NK-92 treated with Interleukin-12 subunit alpha and Interleukin-12 subunit beta, amount 100 ng/mL, for 24 hours (cell line): ENCODE data around the gene TRAF7.
A peak's percentile ranks its signal among the peaks of the same experiment; 100 is the strongest.
"Not testable (repeated sequence)": the region's sequence is repeated elsewhere in the genome, so short reads cannot be mapped to it uniquely, and the experiment has no call there.

Experiments
- DNase-seq: peaks from one replicate; lab custom pipeline; 2025; lab: John Stamatoyannopoulos, UW

TRAF7 gene

DNA sequence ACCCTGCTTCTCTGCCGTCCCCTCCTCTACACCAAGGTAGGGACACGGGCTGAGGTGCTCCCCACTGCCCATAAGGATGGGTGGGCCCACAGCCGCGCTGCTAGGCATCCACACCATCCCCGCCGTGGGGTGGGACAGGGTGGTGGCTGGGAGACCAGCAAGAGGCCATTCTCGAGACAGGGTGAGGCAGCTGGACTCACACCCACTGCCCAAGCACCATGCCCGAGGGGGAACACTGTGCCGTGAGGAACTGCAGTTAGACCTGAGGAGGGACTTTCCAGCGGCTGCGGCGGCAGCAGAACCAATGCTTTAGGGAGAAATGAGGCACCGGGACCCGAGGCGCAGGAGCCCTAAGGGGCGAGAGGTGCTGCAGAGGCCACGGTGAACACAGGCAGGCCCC lies 33.2 kb upstream of the TRAF7 start:
- no peak for DNase-seq

DNA sequence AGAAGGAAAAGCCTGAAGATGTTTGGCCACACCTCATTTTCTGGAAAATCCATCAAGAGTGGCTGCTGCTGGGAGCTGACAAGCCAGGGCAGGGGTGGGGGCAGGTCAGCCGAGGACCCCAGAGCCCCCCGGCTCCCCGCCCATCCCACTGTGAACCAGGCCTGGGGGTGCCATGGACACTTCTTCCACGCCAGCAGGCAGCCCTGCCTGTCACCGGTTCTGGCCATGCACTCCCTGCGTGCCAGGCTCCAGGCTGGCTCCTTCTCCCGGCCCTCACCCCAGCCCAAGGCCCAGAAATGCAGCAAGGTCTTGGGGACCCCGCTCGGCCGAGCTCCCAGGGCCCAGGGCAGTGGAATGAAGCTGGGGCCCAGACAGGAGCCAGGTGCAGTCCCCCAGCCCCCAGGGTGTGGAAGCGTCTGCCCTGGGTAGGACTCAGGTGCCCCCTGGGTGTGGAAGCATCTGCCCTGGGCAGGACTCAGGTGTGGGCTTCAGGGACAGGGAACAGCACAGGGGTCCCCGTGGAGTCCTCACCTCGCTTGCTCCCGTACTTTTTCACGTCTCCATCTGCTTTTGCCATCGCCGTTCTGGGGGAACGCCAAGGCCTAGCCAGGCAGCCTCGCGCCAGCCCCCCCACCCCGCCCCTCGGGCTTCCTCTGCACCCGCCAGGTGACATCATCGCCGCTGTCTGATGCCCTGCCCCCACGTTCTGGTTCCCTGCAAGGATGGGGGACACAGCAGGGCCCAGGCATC lies 32.5 kb upstream of the TRAF7 start:
- DNase-seq, result not testable (repeated sequence)

DNA sequence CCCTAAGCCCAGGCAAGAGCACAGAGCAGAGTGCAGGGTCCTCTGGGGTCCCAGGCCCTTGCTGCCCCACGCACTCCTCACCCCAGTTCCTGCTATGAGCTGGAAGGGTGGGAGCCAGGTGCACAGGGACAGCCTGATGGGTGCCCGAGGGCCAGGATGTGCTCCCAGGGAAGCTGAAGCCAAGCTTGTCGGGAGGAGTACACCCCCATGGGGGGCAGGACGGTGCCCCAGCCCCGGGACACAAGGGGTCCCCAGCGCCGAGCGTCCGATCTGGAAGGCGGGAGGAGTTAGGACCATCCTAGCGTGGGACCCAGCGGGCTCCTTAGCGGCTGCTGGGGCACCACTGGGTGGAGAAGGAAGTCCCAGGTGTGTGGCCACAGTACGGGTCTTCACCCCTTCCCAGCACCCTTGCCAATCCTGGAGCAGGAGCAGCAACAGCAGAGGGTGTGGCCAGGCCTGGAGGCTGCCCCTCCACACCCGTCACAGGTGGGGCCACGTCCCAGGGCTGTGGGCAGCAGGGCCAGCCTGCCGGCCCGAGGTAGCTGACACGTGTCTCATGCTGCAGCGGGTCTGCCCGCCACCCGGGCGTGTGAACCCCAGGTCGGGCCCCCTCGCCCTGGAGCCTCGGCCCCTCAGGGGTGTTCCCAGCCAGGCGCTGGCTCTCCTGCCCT lies 31.7 kb upstream of the TRAF7 start:
- DNase-seq, result not testable (repeated sequence)

DNA sequence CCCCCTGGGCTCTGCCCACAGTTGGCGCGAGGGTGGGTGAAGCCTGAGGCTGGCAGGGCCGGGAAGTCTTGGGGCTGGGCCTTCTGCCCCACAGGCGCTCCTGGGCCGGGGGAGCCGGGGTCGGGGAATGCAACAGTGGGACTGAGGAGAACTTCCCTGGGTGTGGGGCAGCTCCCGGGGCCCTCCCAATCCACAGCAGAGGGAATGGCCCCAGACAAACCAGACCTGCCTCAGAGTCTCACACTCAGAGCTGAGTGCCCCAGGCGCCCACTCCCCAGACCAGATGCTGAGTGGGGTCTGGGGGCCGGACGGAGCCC lies 31.2 kb upstream of the TRAF7 start:
- not testable (repeated sequence) for DNase-seq

DNA sequence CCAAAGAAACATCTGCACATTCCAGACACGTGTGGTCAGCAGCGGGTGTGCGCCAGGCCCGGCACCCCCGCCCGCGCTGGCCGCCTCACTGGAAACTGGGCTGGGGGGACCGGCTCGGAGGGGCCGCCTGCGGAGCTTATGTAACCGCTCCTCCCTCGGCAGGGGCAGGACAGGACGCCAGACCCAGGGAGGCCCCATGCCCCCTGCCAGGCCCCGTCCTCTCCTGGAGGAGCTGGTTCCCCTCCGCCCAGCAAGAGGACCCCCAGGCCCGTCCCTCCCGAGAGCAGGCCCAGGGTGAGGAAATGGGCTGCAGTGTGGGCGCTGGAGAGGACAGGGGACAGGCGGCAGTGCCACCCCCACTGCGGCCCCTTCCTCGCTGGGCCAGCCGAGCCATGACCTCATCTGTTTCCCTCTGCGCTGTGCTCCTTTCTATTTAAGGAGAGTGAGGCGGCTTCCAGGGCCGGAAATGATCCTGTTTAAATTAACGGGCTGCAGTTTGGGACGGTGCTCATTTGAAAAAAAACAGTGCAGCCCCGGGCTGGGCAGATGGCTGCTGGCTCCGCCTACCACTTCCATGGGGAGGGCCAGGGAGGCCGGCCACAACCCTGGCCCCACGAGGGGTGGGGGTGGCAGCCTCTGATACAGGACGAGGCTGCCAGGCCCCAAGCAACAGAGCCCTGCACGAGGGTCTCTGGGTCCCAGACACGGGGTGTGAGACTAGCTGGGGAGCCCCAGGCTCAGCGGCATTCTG lies 30.7 kb upstream of the TRAF7 start:
- not testable (repeated sequence) for DNase-seq

DNA sequence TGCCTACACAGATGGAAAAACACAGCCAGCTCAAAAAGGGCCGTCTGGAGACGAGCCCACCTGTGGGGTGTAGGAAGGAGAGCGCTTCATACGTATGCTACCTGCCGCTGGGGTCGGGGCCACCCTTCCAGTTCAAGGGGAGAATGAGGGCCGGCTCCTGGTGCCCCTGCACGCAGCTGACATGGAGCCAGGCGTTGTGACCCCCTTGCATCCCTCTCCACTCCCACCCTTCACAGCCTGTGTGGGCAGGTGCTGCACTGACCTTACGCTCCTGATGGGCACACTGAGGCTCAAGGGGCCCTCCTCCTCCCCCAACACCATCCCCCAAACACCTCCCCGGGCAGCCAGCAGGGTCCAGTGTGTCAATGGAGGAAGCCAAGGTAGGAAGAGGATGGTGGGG lies 30.0 kb upstream of the TRAF7 start:
- DNase-seq, result not testable (repeated sequence)

DNA sequence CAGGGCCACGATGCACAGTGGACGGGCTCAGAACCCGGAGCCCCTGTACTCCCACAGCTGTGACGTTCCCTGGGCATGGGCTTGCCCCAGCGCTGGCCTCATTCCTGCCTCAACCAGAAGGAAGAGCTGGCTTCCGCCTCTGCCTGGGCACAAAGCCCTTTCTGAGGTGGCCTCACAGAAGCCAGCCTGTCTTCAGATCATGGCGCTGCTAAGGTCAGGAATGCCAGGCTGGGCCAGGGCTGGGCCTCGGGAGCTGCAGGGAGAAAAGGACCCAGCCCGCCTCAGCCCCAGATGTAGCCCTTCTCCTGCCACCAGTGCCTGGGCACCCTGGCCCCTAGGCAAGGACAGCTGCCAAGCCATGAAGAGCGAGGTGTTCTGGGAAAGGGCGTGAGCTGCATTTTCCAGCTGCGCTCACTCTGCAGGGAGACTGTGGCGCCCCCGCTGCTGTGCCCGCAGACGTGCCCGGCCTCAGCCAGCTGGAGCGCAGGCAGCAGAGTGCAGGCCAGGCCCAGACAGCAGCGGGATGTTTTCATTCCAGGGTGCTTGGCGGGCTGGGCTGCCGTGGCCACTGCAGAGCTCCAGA lies 29.3 kb upstream of the TRAF7 start:
- DNase-seq, result not testable (repeated sequence)

DNA sequence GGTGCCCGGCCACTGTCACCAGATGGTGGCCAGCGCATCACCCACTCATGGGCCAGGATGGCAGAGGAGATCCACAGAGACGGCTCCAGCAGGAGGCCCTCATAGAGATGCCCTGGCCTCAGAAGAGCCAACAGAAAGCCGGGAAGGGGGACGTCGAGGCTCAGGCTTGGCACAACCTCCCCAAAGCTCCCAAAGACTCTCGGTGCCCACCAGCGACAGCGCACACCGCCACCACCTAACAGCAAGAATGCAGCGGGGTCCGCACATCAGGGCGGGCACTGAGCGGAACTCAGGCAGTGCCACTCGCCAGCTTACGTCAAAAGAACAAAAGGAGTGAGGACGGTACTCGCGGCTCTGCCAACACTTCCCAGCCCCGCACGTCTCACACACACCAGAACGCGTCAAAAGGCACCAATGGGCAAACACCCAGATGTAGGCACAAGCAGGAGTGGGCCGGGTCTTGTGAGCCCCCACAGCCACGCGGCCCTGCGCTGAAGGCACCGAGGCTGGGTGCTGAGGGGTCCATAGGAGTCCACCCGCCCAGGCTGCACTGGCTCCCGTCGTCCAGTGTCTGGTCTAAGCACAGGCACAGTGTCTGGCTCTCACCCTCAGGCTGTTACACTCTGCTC lies 28.5 kb upstream of the TRAF7 start:
- DNase-seq, result not testable (repeated sequence)

DNA sequence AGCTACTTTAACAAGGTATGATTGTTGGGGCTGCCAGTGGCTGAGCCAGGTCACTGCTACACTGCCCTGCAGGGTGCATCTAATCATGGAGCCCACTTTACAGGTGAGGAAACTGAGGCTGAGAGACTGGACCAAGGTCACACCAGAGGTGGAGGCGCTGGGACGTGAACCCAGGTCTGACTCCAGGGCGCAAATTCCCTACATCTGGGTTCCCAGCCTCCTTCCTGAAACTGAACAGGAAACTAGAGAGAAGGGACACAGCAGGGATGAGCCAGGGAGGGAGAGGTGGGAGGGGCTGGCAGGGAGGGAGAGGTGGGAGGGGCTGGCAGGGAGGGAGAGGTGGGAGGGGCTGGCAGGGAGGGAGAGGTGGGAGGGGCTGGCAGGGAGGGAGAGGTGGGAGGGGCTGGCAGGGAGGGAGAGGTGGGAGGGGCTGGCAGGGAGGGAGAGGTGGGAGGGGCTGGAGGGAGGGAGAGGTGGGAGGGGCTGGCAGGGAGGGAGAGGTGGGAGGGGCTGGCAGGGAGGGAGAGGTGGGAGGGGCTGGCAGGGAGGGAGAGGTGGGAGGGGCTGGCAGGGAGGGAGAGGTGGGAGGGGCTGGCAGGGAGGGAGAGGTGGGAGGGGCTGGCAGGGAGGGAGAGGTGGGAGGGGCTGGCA lies 27.8 kb upstream of the TRAF7 start:
- DNase-seq, result not testable (repeated sequence)

DNA sequence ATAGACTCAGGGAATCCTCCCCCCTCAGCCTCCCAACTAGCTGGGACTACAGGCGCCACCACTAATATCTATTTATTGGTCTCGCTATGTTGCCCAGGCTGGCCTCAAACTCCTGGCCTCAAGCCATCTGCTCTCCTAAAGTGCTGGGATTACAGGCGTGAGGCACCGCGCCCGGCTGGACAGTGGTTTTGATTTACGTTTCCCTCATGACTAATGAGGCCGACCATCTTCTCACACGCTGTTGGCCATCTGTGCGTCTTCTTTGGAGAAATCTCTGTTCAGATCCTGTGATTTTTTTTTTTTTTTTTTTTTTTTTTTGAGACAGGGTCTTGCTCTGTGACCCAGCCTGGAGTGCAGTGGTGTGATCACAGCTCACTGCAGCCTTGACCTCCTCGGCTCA lies 26.3 kb upstream of the TRAF7 start:
- DNase-seq, result not testable (repeated sequence)

DNA sequence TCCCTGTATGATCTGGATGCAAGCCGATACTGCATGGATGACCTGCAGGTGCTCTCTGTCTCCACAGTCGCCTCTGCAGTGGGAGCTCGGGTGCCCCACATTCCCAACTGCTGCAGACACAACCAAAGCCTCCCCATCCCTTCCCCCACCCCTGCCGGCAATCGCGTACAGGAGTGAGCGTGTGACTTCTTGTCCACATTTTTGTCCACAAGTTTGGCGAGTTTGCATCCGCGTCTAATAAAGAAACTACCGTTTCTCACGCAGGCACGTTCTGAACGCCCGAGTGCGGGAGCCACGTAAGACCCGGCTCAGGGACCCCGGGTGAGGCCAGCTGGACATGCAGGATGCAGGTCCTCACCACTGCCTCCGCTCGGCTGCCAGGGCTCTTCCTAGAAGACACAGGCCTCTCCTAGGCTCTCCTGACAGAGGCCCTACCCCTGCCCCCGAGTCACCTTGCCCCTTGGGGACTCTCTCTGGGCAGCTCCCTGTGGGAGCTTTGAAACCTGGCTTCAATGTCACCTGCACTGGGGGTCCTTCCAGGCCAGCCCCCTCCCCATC lies 25.6 kb upstream of the TRAF7 start:
- not testable (repeated sequence) for DNase-seq

DNA sequence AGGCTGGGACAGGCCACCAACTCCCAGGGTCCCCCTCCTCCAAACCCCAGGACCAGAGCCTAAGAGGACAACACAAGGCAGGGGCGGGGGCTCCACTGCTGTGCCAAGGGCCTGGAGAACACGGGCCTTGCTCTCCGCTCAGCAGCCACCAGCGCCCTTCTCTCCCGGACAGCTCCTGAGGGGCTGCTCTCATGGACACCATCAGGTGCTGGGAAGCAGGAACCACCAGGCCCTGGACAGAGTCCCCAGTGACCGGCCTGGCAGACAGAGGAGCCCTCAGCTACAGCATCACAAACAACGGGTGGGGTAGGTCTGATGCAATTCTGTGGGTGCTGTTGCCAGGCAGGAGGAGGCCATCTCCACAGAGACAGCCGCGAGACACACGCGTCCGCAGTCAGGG lies 21.8 kb upstream of the TRAF7 start:
- DNase-seq, result not testable (repeated sequence)

DNA sequence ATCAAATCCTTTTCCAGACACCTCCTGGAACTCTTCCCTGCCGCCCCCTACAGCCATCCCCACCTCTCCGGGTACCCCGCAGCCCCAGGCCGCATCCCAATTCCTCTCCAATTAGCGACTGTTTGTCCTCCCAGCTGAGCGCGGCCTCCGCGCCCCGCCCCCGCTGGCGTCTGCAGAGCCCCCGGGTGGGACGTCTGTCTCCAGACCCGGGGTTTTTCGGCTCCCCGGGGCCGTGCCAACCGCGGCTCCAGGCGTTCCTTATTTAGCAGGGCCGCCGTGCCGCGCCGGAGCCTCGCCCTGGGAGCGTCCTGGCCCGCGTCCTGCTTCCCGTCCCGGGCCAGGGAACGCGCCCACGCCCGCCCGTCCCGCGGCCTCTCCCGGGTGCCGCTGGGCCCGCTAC lies 20.5 kb upstream of the TRAF7 start:
- not testable (repeated sequence) for DNase-seq

DNA sequence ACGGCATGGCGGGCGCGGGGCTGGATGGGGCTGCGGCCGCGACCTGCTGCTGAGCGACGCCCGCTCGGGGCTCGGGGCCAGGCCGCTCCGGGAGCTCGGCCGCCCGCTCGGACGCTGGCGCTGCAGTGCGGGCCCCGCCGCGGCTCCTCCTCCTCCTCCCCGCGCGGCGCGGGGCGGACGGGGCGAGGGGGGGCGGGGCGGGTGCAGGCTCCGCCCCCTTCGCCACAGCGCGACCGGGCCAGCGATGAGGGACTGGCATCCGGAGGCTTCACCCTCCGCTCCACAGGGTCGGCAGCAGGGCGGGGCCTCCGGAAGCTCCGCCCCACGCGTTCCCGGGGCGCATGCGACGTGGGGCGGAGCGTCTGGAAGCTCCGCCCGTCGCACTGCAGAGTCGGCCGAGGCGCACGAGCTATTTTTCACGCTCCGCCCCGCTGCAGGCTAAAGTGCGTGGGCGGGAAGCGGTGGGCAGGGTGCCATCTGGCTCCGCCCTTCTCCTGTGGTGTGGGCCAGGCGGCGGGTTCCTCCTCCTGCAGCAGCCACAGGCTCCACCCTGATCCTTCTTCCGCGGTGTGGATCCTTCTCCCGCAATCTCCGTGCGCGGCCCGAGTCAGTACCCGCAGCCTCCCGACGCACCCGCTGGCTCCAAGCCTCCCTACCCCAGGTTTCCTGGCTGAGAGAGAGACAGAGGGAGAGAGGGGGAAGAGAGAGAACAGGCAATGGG lies 19.7 kb upstream of the TRAF7 start, which contains the start of gene PKD1:
Gene PKD1 (minus strand): TSS at position 129 of the 721 bp plus-strand sequence. CDS start 209 bp downstream, outside the sequence.
- peak; percentile 92 for DNase-seq

DNA sequence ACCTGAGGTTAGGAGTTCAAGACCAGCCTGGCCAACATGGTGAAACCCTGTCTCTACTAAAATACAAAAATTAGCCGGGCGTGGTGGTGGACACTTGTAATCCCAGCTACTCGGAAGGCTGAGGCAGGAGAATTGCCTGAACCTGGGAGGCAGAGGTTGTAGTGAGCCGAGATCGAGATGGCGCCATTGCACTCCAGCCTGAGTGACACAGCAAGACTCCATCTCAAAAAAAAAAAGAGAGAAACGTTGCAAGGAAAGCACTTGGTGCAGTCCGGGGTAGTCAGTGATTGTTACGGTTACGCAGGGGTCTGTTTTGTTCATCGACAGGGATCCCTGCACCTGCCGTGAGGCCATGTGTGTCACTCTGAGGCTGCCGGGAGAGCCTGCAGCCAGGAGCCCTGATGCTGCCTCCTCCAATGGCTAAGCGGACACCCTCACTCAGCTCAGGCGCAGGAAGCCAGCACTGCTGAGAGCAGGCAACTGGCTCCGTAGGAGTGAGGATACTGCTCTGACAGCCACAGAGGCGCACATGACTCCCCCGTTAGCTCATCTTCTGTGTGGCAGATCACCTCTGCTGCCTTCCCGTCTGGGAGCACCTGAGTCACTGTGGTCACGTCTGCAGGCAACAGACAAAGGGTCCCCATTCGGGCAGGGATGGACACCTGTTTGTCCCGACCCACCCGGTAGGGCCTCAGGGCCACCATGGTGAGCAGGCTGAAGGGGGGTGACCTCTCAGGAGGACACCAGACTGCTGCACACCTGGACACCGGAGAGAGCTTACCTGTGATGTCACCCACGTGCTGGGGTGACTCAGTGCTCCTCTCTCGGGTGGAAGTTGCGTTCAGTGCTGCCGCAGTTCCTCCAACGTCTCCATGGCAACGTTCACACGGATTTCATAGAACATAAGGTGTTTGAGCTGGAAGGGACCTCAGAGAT lies 12.4 kb upstream of the TRAF7 start:
- no peak for DNase-seq

DNA sequence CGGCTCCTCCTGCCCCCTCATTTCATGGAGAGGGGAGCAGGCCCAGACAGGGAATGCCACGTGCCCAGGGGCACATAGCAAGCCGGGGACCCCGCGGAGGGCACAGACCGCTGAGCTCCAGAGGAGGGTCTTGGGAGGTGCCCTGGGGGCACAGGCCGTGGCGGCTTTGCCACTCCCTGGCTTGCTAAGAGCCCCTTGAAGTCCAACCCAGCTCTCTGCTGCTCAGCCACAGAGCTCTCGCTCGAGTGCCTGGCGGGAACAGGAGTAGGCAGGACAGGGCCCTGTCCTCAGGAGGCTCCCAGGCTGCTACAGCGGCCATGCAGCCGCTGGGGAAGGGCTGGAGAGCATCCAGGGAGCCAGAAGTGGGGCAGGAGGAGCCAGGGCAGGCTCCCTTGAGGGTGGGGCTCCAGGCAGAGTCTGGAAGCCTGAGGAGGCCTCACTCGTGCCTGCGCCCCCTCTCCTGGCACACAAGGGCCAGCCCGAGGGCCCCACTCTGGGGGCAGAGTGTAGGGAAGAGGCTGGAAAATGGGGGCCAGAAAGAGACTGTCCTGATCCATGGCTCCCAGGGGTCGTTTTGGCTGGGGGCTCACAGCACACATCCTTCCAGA lies 11.6 kb upstream of the TRAF7 start:
- no peak for DNase-seq

DNA sequence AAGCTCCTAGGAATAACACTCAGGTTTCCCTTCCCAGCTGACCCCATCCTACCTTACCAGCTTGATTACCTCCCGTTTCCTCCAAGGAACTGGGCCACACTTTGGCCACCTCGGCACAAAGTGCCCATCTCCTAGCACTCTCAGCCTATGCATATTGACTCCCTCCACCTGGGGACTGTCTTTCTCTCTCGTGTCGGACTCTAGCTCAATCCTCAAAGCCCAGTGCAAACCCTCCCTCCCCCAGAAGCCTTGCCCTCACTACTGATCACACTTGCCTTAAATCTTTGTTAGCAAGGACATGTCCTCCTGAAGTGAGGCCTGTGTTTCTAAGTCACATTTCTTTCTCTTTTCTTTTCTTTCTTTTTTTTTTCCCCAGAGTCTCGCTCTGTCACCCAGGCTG lies 9.7 kb upstream of the TRAF7 start:
- DNase-seq, result no peak

DNA sequence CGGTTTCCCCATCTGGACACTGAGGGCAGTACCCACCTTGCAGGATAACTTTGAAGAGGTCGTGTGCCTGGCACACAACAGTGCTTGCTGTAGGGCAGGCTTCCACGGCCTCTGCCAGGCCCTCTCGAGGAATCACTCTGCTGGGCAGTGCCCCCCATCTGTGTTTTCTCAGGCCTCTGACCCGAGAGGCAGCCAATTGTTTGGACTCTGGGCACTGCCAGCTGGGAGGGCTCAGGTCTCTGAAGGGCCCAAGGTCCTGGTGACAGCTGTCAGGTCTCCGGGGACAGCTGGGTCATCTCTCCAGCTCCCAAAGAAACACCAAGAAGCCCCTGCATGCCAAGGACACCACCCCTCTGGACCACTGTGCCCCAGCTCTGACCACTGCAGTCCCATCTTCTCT lies 8.2 kb upstream of the TRAF7 start:
- DNase-seq, result no peak
